GM12891 (cell line): ENCODE data around the gene TFDP1.

Source experiments
- POLR2A ChIP-seq: IDR thresholded peaks from 2 replicates; pipeline ENCODE4 v1.6.1; 2011; ENCODE audit warnings: low read depth, low read length, control low read depth
- POLR2AphosphoS5 ChIP-seq: IDR thresholded peaks from 2 replicates; pipeline ENCODE4 v1.6.1; 2011; ENCODE audit warnings: low read depth, low read length, control low read depth
- POU2F2 ChIP-seq: IDR thresholded peaks from 2 replicates; pipeline ENCODE4 v1.6.1; 2011; ENCODE audit warnings: low read depth, mild to moderate bottlenecking, control low read depth, low read length, moderate library complexity
- TAF1 ChIP-seq: IDR thresholded peaks from 2 replicates; pipeline ENCODE4 v1.6.1; 2011; ENCODE audit warnings: low read depth, low read length, control low read depth

DNA sequence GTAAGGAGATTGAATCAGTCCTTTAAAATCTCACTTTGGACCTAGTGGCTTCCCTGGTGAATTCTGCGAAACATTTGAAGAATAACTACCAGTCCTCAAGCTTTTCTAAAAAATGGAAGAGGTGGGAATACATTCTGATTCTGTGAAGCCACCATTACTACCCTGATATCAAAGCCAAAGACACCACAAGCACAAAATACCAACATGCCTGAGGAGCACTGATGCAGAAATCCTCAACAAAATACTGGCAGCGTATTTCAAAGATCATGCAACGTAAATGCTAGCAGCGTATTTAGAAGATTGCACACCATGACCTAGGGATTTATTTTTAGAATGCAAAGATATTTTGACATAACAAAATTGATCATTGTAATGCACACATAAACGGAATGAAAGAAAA, 59.0 kb downstream of the TFDP1 start:
- TF ChIP-seq POLR2A (no peak), POLR2AphosphoS5 (no peak), POU2F2 (no peak), TAF1 (no peak)
